Measurements from ENCODE around the gene MORN1. TPM values are rescaled to one million over a fixed set of nuclear protein-coding genes. Genes with fewer than 3 reads are reported as not detected.

Gene MORN1
- total and polyA plus RNA-seq, 2 of the 8 experiments (the other 6 are each of a cell fraction or from before 2014, with no cell fraction given) = 5.0 to 9.1 TPM

DNA sequence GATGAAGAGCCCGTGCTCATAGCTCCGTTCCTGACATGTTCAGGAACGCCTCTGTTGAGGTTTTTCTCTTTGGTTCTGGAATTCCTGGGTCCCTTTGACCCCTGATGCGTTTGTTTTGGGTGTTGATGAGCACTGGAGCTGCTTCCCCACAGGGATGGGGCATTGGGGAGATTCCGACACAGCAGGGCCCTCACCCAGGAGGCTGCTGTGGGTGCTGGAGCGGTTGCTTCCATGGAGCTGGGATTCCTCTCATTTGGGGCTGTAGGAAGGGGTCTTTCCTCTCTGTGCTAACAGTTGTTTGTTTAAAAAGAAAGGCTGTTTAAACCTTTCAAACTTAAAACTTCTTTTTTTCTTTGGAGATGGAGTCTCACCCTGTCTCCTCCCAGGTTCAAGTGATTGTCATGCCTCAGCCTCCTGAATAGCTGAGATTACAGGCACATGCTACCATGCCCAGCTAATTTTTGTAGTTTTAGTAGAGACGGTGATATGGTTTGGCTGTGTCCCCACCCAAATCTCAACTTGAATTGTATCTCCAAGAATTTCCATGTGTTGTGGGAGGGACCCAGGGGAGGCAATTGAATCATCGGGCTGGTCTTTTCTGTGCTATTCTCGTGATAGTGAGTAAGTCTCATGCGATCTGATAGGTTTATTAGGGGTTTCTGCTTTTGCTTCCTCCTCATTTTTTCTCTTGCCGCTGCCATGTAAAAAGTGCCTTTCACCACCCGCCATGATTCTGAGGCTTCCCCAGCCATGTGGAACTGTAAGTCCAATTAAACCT, 114.4 kb downstream of the MORN1 start (continued):
- no peak for TF ChIP-seq PHF8 (conservative IDR thresholded peaks at IDR 0.05; ENCODE audit: low read depth, low read length)
- TF ChIP-seq FOSL1 (IDR thresholded peaks at IDR 0.05; ENCODE audit: insufficient read depth, low read depth, low read length) = no peak
- no peak for TF ChIP-seq CREB1 (IDR thresholded peaks at IDR 0.05)
- TF ChIP-seq SRF (IDR thresholded peaks at IDR 0.05; ENCODE audit: low read depth, low read length) = no peak
- no peak for TF ChIP-seq HDAC6 (IDR thresholded peaks at IDR 0.05; ENCODE audit: low read depth, low read length)
- no peak for TF ChIP-seq TAF1 (IDR thresholded peaks at IDR 0.05; ENCODE audit: low read depth, low read length)
- TF ChIP-seq, protein P1, sequence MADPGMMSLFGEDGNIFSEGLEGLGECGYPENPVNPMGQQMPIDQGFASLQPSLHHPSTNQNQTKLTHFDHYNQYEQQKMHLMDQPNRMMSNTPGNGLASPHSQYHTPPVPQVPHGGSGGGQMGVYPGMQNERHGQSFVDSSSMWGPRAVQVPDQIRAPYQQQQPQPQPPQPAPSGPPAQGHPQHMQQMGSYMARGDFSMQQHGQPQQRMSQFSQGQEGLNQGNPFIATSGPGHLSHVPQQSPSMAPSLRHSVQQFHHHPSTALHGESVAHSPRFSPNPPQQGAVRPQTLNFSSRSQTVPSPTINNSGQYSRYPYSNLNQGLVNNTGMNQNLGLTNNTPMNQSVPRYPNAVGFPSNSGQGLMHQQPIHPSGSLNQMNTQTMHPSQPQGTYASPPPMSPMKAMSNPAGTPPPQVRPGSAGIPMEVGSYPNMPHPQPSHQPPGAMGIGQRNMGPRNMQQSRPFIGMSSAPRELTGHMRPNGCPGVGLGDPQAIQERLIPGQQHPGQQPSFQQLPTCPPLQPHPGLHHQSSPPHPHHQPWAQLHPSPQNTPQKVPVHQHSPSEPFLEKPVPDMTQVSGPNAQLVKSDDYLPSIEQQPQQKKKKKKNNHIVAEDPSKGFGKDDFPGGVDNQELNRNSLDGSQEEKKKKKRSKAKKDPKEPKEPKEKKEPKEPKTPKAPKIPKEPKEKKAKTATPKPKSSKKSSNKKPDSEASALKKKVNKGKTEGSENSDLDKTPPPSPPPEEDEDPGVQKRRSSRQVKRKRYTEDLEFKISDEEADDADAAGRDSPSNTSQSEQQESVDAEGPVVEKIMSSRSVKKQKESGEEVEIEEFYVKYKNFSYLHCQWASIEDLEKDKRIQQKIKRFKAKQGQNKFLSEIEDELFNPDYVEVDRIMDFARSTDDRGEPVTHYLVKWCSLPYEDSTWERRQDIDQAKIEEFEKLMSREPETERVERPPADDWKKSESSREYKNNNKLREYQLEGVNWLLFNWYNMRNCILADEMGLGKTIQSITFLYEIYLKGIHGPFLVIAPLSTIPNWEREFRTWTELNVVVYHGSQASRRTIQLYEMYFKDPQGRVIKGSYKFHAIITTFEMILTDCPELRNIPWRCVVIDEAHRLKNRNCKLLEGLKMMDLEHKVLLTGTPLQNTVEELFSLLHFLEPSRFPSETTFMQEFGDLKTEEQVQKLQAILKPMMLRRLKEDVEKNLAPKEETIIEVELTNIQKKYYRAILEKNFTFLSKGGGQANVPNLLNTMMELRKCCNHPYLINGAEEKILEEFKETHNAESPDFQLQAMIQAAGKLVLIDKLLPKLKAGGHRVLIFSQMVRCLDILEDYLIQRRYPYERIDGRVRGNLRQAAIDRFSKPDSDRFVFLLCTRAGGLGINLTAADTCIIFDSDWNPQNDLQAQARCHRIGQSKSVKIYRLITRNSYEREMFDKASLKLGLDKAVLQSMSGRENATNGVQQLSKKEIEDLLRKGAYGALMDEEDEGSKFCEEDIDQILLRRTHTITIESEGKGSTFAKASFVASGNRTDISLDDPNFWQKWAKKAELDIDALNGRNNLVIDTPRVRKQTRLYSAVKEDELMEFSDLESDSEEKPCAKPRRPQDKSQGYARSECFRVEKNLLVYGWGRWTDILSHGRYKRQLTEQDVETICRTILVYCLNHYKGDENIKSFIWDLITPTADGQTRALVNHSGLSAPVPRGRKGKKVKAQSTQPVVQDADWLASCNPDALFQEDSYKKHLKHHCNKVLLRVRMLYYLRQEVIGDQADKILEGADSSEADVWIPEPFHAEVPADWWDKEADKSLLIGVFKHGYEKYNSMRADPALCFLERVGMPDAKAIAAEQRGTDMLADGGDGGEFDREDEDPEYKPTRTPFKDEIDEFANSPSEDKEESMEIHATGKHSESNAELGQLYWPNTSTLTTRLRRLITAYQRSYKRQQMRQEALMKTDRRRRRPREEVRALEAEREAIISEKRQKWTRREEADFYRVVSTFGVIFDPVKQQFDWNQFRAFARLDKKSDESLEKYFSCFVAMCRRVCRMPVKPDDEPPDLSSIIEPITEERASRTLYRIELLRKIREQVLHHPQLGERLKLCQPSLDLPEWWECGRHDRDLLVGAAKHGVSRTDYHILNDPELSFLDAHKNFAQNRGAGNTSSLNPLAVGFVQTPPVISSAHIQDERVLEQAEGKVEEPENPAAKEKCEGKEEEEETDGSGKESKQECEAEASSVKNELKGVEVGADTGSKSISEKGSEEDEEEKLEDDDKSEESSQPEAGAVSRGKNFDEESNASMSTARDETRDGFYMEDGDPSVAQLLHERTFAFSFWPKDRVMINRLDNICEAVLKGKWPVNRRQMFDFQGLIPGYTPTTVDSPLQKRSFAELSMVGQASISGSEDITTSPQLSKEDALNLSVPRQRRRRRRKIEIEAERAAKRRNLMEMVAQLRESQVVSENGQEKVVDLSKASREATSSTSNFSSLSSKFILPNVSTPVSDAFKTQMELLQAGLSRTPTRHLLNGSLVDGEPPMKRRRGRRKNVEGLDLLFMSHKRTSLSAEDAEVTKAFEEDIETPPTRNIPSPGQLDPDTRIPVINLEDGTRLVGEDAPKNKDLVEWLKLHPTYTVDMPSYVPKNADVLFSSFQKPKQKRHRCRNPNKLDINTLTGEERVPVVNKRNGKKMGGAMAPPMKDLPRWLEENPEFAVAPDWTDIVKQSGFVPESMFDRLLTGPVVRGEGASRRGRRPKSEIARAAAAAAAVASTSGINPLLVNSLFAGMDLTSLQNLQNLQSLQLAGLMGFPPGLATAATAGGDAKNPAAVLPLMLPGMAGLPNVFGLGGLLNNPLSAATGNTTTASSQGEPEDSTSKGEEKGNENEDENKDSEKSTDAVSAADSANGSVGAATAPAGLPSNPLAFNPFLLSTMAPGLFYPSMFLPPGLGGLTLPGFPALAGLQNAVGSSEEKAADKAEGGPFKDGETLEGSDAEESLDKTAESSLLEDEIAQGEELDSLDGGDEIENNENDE (IDR thresholded peaks at IDR 0.05; ENCODE audit: insufficient replicate concordance, low read length) = no peak
- no peak for TF ChIP-seq RFX5 (IDR thresholded peaks at IDR 0.05; ENCODE audit: borderline replicate concordance, low read depth, low read length)
- TF ChIP-seq, protein P2, sequence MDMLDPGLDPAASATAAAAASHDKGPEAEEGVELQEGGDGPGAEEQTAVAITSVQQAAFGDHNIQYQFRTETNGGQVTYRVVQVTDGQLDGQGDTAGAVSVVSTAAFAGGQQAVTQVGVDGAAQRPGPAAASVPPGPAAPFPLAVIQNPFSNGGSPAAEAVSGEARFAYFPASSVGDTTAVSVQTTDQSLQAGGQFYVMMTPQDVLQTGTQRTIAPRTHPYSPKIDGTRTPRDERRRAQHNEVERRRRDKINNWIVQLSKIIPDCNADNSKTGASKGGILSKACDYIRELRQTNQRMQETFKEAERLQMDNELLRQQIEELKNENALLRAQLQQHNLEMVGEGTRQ (IDR thresholded peaks at IDR 0.05; ENCODE audit: low read length) = no peak
- TF ChIP-seq GTF2F1 (IDR thresholded peaks at IDR 0.05; ENCODE audit: borderline replicate concordance, low read depth, low read length) = no peak

Data from H1 (cell line).